Fibroblast of villous mesenchyme (primary cell): Measurements from ENCODE around the gene SLC6A7. TPM values are rescaled to one million over a fixed set of nuclear protein-coding genes. Genes with fewer than 3 reads are reported as not detected.

Experiments
- DNase-seq: peaks from one replicate; pipeline ENCODE4 v3.0.0-alpha.2; 2010; ENCODE audit warnings: low read depth
- H3K4me3 ChIP-seq: 2 replicates; pipeline ENCODE4 v1.5.1; 2011; ENCODE audit warnings: low read depth, mild to moderate bottlenecking, low read length
- CTCF ChIP-seq: IDR thresholded peaks from 2 replicates; pipeline ENCODE4 v1.5.1; 2012; ENCODE audit warnings: low read depth, mild to moderate bottlenecking, low read length; ENCODE audit not compliant: insufficient read depth
- total RNA-seq: library from RNA; depleted of rRNA; stranded (reverse); fragments of >200 nt; gene quantifications from 2 replicates; pipeline ENCODE4 v1.2.3, GENCODE V29; 2012

Gene SLC6A7
- total RNA-seq, 1 donor: under 0.01 TPM

- no peak for DNase-seq
- H3K4me3 ChIP-seq: no peak overlapping the region
- no peak for TF ChIP-seq CTCF
Measured at GRCh38 chr5:150239099-150239793, 49.4 kb downstream of the SLC6A7 start.

GRCh38 chr5:150239794-150240122 lies 49.9 kb downstream of the SLC6A7 start:
- no peak for TF ChIP-seq CTCF
- H3K4me3 ChIP-seq: no peak overlapping the region
- DNase-seq: no peak

- no peak overlapping the region for H3K4me3 ChIP-seq
- DNase-seq: no peak
- TF ChIP-seq CTCF: no peak
Measured at GRCh38 chr5:150241298-150242160, 51.7 kb downstream of the SLC6A7 start.

- TF ChIP-seq CTCF: no peak
- H3K4me3 ChIP-seq: no peak overlapping the region
- DNase-seq: no peak
Measured at GRCh38 chr5:150242251-150242894, 52.5 kb downstream of the SLC6A7 start.

GRCh38 chr5:150243590-150243989 lies 53.7 kb downstream of the SLC6A7 start:
- TF ChIP-seq CTCF: no peak
- DNase-seq: no peak
- no peak overlapping the region for H3K4me3 ChIP-seq

GRCh38 chr5:150244209-150244608 lies 54.3 kb downstream of the SLC6A7 start:
- TF ChIP-seq CTCF: no peak
- no peak for DNase-seq
- H3K4me3 ChIP-seq: no peak overlapping the region
